WI38 (cell line): Measurements from ENCODE around the gene POLA1.

ENCODE experiments used
- H3K4me3 ChIP-seq: 2 replicates; pipeline ENCODE4 v1.5.1; 2011; ENCODE audit warnings: low read depth, mild to moderate bottlenecking, control low read depth, low read length
- CTCF ChIP-seq: IDR thresholded peaks from 2 replicates; pipeline ENCODE4 v1.5.1; 2012; ENCODE audit warnings: low read depth, mild to moderate bottlenecking, control low read depth, low read length

The POLA1 gene

DNA sequence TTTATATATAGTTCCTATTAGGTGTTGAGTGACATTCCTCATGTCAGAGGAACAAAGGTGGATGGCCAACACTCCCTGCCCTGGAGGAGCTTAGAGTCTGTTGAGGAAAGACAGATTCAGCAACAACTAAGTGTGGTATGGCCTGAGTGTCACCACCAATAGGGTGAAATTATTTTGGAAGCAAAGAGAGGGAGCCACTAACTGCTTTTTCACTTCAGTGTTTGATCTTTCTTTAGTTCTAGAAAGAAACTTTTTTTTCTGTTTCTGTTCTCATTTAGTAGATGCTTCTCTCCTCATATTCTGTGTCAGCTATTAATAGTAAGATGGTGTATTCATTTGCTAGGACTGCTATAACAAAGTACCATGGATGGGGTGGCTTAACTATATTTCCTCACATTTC is 240.6 kb downstream of the POLA1 start:
- TF ChIP-seq CTCF, result no peak
- no peak overlapping the region for H3K4me3 ChIP-seq

DNA sequence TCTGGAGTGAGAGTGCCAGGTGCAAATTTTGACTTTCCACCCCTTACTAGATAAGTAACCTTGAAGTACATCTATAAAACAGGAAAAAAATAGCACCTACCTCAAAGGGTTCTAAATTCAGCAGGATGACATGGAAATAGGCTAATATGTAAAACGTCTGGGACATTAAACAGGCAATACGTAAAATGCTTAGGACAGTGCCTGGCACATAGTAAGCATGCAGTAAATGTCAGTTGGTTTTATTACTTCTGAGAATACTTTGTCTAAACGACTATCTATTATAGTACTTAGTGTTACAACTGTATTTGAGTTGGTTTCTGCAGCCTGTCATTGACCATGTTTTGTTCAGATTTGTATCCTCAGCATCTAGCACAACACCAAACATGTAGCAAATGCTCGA is 251.3 kb downstream of the POLA1 start:
- no peak overlapping the region for H3K4me3 ChIP-seq

DNA sequence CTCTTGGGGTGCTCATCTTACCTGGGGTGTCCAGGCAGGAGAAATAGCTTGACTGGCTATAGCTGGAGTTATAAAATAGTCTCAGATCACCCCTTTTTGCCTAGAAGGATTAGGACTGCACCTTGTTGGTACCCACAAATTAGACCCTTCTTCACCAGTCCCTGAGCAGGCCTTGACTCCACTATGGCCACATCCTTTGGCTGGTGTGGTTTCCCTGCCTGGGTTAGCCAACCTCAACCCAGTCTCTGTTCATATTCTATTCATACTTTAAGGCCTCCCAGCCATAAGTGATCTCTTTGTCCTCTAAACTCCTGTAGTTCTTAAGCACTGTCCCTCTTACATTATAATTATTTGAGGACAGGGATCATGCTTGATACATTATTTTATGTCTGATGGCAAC is 252.7 kb downstream of the POLA1 start:
- TF ChIP-seq CTCF, result no peak
- no peak overlapping the region for H3K4me3 ChIP-seq

More for the DNA sequence above, 251.3 kb downstream of the POLA1 start:
- no peak for TF ChIP-seq CTCF

DNA sequence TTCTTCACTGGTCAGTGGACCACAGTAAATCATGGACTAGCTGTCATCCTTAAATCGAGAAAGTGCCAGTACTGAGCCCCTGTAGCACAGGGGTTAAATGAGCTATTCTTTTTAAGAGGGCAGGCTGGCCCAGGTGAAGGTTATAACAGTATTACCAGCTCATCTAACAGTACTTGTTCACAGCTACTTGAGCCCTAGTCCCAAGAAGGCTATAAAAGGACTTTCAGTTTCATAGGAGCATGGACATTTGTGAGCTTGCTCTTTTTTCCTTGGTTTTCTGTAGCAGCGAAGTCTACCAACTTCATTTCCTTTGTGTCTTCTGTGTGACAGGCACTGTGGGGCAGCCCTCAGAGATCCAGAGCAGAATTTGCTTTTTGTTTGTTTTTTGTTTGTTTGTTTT is 261.0 kb downstream of the POLA1 start:
- H3K4me3 ChIP-seq, result no peak overlapping the region
- TF ChIP-seq CTCF, result no peak

DNA sequence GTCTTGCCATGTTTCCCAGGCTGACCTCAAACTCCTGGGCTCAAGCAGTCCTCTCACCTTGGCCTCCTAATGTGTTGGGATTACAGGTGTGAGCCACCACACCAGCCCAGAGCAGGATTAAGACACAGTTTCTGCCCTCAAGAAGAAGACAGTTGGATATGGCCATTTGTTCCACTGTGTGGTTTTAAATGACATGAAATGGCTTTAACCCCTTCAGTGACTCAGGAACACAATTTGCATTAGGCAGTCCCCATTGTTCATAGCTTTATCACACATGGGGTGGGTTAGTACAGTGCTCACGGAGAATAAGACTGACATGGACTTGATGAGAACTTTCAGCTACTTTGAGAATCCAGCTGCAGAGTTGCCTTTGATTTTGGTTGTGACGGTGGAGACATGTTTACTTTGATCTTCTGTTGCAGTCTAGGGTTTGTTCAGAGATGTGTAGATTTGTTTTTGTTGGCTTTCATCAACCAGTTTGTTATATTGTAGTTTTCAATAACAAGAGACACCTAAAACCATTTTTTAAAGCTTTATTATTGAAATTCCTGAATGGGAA is 261.7 kb downstream of the POLA1 start:
- TF ChIP-seq CTCF, result no peak
- no peak overlapping the region for H3K4me3 ChIP-seq

GRCh38 chrX:24956828-24957227 is 263.1 kb downstream of the POLA1 start:
- H3K4me3 ChIP-seq, result no peak overlapping the region
- TF ChIP-seq CTCF, result no peak

DNA sequence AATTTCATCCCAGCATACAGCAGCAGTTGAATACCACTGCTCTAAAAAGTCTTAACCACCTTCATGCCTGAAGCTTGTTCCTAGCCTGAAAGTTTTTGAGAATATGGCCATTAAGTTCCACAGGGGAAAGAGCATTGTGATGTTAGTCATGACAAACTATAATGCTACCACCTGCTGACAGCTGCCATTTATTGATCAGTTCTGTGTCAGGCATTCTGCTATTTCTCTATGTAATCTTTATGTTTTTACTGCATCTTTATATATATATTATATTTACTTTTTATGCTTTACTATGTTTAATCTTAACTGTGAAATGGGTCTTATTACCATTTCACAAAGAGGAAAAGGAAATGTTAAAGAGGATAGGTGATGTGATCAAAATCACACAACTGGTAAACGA is 268.1 kb downstream of the POLA1 start:
- no peak overlapping the region for H3K4me3 ChIP-seq
- no peak for TF ChIP-seq CTCF
